ENCODE measurements around the gene ACY1. TPM values are rescaled to one million over a fixed set of nuclear protein-coding genes. Genes with fewer than 3 reads are reported as not detected.
A peak's percentile ranks its signal among the peaks of the same experiment; 100 is the strongest.

ACY1 gene
- total and polyA plus RNA-seq, 10 of the 15 experiments (the other 5 are each of a cell fraction or from before 2014, with no cell fraction given) = 18.5 to 42.2 (median 27.8) TPM

GRCh38 chr3:51995346-51996163 is 12.2 kb downstream of the ACY1 start, which contains the start of gene RPL29 (continued):
- TF ChIP-seq CUX1 (IDR thresholded peaks at IDR 0.05; ENCODE audit: insufficient replicate concordance, low read depth, low read length) = no peak
- TF ChIP-seq HDAC6 (IDR thresholded peaks at IDR 0.05; ENCODE audit: unreplicated experiment) = no peak
- TF ChIP-seq HDGF (IDR thresholded peaks at IDR 0.05) = no peak; the same call in 1 of the 2 replicates
- TF ChIP-seq WRNIP1 (IDR thresholded peaks at IDR 0.05; ENCODE audit: borderline replicate concordance, low read depth, low read length) = peak; percentile 91; the same call in 1 of the 2 replicates
- TF ChIP-seq NR2F1 (conservative IDR thresholded peaks at IDR 0.05) = peak; percentile 56; the same call in 1 of the 2 replicates
- TF ChIP-seq TCF7 (IDR thresholded peaks at IDR 0.05; ENCODE audit: borderline replicate concordance) = no peak; the same call in 1 of the 2 replicates
- TF ChIP-seq BRCA1 (IDR thresholded peaks at IDR 0.05; ENCODE audit: low read depth, low read length) = no peak
- peak; percentile 42; the same call in 1 of the 2 replicates for TF ChIP-seq REST (IDR thresholded peaks at IDR 0.05; ENCODE audit: low read depth, low read length)
- TF ChIP-seq PAX5 (IDR thresholded peaks at IDR 0.05; ENCODE audit: borderline replicate concordance, low read depth, low read length) = peak; percentile 32; the same call in 1 of the 2 replicates
- TF ChIP-seq CHD2 (IDR thresholded peaks at IDR 0.05; ENCODE audit: borderline replicate concordance, low read depth, low read length) = peak; percentile 81
- TF ChIP-seq POLR2A (IDR thresholded peaks at IDR 0.05; ENCODE audit: low read depth, low read length) = peak; percentile 100
- TF ChIP-seq MYB (IDR thresholded peaks at IDR 0.05; ENCODE audit: borderline replicate concordance, low read depth, low read length) = 0 out of 2 replicates have a peak, but pooled peaks have one; percentile 57
- peak; percentile 91 for TF ChIP-seq HCFC1 (IDR thresholded peaks at IDR 0.05; ENCODE audit: low read length)
- peak; percentile 98 for TF ChIP-seq POLR2AphosphoS2 (IDR thresholded peaks at IDR 0.05; ENCODE audit: low read depth, low read length)
- TF ChIP-seq SUZ12 (IDR thresholded peaks at IDR 0.05; ENCODE audit: unreplicated experiment) = no peak
- TF ChIP-seq ZNF592 (IDR thresholded peaks at IDR 0.05) = no peak

All from GM12878 (cell line).